Activated T-cell treated with anti-CD3 and anti-CD28 coated beads for 48 hours (primary cell): ENCODE results near the gene SLC43A1.

Experiments
- DNase-seq: peaks from one replicate; pipeline ENCODE4 v3.0.0-alpha.2; 2020; ENCODE audit warnings: low read depth

Gene SLC43A1

DNA sequence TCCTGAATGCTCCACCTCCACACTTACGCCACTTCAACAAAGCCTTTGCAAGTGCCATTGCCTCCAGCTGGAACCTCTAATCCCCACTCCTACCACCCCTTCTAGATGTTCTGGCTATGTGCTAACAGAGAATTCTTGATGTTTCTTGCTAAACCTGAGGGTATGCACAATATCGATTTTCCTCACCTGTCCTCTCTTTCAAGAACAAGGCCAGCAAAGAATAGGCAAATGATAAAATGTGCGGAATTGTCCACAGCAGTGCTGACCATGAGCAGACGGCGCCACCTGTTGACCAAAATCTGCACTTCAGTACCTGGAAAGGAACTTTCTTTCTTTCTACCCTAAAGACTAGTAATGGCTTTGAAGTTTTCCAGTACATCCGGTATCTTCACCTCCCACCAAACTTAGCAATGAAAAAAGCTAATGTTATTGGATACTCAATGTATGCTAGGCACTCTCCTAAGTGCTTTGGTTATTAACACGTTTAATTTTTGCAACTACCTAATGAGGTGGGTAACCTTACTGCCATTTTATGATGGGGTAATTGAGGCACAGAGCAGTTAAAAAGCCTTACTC is 11.6 kb upstream of the SLC43A1 start:
- peak; percentile 52 for DNase-seq

DNA sequence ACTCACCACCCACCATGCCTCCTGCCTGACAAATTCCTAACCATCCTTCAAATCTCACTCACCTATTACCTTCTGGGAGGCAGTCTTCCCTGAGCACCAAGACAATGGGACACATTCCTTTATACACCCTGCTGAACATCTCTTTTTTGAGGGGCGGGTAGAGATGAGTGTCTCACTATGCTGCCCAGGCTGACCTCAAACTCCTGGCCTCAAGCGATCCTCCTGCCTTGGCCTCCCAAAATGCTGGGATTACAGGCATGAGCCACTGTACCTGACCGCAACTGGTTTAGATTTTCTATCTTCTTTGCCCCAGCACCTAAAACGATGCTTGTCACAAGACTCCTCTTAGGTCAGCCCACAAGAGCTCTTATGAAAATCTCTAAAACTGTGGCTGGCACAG is 7.9 kb upstream of the SLC43A1 start:
- no peak for DNase-seq

DNA sequence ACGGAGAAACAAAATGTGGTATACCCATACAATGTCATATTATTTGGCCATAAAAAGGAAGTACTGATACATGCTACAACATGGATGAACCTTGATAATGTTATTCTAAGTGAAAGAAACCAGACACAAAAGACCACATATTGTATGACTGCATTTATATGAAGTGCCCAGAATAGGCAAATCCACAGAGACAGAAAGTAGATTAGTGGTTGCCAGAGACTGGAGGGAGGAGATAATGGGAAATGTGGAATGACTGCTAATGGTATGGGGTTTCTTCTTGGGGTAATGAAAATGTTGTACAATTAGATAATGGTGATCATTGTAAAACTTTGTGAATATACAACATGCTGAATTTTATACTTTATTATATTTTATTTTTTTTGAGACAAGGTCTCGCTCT is 5.6 kb upstream of the SLC43A1 start:
- no peak for DNase-seq

DNA sequence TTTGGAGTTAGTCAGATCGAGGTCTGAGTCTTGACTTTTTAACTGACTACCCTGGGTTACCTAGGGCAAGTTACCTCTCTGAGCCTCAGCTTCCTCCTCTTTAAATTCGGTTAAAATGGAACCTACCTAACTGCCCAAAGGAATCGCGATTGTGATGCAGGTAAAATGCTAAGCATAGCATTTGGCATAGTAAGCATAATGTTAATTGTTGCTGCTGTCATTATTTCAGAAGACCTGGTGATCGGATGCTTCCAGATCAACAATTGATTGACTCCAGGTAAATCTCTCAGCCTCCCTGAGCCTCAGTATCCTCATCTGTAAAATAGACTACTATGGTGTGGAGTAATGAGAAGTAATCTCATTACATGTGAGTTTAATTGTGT is 550 bp upstream of the SLC43A1 start:
- no peak for DNase-seq

DNA sequence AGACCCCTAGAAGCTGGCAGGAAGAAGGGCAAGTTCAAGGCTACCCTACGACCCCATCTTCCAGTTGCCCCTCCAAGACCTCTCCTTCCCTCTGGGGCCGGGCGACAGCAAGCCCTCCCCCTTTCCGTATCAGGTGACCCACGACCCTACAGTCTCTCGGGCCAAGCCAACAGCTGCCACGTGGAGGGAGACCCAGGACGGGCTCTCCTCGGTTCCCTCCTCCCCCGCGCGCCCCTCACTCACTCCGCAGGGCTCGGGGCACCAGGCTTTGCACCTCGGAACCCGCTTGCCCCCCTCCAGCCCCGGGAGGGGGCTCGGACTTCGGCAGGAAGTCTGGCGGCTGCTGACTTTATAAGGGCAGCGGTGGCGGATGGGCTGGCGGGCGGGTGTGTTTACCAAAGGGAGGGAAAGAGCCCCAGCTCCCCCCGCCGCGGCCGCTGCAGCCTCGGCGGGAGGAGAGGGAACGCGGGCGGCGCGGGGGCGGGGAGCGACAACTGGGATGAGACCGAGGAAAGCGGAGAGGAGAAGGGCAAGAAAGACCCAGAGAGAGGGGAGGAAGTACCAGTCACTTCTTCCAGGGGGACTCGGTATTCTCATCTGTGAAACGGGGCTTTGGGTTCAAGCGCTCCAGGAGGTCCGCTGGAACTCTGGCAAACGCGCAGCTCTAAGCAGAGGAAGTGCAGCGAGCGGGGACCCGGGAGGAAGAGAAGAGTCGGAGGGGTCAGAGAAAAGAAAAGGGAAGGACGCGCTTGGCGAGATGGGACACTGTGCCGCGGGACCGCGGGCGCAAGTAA is 767 bp downstream of the SLC43A1 start:
- peak; percentile 43 for DNase-seq

DNA sequence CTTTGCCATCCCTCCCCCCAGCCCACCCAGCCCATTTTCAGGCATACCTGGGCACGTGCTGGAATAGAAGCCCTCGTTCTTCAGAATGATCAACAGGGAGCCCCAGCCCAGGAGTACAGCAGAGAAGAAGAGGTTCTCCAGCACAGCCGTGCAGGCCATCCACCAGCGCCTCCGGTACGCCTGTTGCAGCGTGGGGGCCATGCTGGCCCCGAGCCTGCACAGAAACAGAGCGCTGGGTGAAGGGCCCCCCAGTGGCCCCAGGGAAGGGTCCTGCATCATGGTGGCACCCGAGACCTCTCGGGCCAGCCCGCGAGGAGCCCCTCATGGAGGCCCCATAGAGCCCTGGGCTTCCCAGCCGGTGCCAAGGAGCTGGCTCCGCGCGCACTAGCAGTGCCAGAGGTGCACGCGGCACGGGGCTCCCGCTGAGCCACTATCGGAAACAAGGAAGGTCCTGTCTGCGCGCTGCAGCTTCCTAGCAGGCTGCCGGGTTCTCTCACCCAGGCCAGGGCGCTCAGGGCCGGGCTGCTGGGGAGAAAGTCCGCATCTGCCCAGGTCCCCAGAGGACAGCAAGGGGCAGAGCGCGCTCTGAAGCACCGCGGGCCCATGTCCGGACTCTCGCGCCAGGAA is 1.5 kb downstream of the SLC43A1 start:
- peak; percentile 27 for DNase-seq

DNA sequence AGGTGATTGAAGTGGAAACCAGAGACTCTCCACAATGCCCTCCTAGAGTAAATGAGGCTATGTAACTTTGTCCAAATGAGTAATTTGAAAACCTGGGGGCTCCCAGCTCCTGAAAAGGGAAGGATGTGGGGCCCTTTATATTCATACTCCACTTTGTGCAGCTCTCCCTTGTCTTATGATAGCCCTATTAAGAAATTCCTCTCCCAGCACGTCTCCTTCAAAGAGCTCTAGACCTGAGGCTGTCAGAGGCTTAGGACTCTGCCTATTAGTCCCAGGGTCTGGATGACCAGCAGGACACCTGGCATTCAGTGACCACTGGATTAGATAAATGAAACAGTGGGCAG is 2.1 kb downstream of the SLC43A1 start:
- no peak for DNase-seq

DNA sequence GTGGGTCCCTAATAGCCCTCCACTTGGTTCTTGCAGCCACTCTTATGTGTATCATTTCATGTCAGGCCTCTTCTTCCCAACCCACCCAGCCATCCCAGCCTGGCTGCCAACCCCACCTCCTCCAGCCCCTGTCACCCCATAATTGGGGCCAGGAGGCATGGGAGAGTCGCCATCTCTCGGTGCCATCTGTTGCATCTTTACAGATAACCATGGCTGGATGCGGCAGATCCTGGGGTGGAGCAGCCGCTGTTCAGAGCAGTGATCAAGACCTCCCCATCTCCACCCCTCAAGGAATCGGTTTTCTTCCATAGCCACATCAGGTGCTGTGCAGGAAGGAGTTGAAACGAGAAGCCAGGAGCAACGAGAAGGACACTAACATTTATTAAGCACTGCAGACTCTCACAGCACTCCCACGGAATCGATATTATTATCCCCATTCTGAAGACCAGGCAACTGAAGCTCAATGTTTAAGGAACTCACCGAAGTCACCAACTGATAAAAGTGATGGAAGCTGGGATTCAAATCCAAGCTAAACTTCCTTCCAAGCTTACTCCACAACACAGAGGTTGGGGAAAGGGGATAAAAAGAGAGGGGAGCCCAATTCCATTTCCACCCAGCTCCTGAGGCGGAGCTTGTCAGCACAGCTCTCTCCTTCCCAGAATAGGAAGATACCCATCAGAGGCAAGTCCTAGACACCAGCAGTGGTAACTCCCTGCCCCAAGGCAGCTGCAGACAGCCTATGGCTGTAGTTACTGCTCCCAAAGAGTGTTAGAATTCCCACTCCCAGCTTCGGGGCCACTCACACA is 2.7 kb downstream of the SLC43A1 start:
- no peak for DNase-seq

DNA sequence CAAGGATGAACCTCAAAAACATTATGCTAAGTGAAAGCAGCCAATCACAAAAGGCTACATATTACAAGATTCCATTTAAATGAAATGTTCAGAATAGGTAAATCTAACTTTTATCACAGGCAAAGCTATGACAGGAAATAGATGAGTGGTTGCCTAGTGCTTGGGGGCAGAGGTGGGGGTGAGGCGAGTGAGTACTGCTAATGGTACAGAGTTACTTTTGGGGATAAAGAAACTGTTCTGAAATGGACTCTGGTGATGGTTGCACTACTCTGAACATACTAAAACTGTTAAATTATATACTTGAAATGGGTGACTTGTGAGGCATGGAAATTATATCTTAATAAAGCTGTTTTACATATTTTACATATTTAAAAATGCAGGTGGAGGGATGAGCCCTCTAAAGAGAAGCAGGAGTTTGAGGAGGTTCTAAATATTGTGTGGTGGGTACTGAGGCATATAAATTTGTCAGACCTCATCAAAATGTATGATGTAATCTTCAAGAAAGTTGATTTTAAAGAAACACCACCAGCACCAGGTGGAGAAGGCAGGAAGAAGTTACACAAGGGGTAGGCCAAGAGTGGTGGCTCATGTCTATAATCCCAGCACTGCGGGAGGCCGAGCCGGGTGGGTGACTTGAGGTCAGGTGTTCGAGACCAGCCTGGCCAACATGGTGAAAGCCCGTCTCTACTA is 3.6 kb downstream of the SLC43A1 start:
- no peak for DNase-seq

DNA sequence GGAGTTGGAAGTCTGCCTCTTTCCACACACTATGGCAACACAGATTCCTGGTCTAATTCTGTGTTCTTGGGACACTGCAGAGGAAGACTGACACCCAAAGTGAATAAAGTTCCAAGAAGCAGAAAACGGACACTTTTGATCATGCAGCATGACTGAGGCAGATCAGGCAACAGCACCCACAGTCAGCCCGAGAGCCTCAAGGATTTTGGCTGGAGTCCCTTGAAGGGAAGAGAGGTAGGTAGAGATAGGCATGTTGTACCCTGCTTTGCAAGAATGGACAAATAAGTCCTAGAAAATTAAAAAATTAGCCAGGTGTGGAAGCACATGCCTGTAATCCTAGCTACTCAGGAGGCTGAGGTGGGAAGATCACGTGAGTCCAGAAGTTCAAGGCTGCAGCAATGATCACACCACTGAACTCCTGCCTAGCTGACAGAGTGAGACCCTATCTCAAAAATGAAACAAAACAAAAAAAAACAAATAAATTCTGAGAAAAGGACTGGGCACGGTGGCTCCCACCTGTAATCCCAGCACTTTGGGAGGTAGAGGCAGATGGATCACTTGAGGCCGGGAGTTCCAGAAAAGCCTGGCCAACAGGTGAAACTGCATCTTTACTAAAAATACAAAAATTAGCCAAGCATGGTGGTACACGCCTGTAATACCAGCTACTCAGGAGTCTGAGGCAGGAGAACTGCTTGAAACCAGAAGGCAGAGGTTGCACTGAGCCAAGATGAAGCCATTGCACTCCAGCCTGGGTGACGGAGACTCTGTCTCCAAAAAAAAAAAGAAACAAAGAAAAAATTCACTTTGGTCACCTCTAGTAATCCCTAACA is 6.9 kb downstream of the SLC43A1 start:
- DNase-seq = no peak

DNA sequence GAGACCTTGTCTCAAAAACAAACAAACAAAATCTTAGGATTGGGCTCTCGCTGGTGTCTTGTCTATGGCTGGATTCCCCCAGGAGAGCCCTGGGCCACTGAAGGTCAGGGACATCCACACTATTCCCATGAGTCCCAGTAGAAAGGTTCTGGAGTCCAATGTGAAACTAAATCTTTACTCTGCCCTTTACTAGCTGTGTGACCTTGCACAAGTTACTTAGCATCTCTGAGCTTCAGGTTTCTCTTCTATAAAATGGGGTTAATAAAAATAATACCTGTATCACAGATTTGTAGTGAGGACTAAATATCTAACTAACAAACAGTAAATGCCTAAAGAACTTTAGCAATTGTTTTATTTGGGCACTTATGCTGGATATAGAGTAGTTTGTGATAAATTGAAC is 9.0 kb downstream of the SLC43A1 start:
- DNase-seq = no peak

DNA sequence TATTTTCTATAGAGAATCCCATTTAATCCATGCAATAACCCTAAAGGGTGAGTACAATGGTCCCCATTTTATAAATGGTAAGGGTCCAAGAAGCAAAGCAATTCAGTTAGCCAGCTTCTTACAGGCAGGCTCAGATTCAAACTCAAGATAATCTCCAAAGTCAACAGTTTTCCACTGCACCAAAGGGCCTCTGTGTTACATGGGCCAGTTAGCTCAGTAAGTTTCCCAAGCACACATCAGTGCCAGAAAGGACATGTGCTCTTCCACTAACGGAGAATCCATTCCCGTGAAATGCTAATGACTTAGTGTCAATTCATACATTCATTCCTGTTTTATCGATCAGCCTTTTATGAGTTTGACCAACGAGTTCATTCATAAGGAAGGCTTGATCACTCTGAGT is 11.0 kb downstream of the SLC43A1 start:
- no peak for DNase-seq

DNA sequence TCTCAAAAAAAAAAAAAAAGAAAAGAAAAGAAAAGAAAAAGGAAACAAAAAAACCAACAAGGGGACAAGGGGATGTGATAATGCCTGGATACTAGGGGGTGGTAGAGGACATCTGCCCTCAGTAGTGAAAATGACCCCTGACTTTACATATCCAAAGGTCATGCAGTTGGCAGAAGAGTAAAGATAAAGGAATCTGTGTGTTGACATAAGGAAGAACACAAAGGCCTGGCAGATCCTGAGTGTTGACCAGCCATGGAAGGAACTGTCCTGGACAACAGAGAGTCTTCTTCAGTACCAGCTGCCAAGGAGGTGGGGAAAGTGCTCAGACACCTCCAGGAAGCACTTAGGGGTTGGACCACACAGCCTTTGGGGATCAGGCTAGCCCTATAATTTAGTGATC is 12.6 kb downstream of the SLC43A1 start:
- DNase-seq = no peak

DNA sequence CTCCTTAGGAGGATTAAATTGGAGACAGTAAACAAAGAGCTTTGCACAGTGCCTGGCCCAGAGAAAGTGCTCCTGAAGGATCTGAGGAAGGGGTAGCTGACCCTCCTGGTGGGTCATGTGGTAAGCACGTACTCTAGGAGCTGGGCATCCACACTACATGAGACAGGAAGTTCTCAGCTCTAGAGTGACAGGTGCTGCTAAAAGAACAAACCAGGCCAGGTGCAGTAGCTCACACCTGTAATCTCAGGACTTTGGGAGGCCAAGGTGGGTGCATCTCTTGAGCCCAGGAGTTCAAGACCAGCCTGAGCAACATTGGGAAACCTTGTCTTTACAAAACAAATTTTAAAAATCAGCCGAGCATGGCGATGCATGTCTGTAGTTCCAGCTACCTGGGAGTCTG is 13.1 kb downstream of the SLC43A1 start:
- no peak for DNase-seq

DNA sequence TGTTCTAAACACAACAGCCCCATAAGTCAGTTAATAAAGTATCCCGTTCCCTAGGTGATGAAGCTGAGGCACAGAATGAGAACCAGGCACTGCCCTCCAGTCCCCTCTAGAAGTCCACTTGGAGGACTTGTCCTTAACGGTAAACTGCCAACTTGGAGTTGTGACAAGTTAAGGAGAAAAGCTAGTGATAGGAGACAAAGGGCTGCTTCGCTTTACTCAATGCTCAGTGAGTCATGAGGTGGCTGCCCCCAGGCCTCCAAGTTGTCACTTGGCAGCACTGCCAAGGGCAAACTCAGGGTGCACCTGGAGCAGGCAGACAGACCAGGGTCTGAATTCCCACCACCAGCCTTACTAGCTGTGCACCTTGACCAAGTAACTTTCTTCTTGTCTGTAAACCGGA is 13.5 kb downstream of the SLC43A1 start:
- DNase-seq = no peak

DNA sequence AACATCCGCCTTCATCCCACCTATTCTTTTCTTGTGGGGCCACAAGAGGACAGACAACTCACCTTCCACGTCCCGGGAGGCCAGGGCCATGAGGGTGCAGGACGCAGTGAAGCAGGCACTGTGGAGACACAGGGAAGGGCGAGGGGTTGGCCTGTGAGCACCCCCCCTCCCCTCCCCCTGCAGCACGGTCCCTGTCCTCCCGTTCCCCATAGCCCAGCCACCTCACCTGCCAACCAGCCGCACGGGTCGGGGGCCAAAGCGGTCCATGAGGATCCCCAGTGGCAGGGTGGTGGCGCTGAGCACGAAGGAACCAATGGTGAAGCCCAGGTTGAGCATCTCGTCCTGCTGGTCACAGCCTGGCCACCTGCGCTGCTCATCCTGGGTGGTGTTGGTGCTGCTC is 14.6 kb downstream of the SLC43A1 start:
- no peak for DNase-seq

DNA sequence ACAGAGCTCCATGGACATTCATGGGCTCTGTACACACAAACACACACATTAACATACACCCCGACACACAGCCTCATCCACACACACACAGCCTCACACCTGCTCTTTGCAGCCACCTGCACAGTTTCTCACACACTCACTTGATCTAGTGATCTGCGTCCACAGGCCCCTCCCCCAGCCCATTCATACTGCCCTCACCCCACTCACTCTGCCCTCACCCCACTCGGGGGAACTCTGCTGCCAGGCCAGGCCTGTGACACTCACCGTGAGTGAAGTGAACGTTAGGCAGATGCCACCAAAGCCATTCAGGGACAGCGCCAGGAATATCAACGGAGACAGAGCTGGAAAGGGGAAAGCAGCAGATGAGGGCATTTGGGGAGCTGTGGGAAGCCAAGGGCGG is 15.0 kb downstream of the SLC43A1 start:
- DNase-seq = no peak

DNA sequence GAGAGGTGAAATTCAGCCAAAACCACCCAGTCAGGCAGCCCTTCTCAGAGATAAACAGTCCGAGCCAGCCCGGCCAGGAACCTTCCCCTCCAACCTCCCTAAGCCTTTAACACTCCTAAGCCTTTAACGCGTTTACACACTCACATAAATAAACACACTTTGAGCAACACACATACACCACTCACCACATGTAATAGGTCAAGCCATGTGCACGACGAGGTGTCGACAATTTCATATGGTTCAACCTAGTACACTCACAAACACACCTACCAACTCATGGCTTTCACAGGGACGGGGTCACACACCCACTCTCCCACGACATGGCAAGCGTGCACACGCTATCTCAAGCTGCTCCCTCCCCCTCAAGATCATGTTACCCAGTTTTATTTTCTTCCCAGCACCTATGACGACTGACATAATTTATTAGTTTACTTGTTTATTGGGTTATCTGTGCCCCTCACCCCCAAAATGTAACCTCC is 15.5 kb downstream of the SLC43A1 start:
- no peak for DNase-seq

DNA sequence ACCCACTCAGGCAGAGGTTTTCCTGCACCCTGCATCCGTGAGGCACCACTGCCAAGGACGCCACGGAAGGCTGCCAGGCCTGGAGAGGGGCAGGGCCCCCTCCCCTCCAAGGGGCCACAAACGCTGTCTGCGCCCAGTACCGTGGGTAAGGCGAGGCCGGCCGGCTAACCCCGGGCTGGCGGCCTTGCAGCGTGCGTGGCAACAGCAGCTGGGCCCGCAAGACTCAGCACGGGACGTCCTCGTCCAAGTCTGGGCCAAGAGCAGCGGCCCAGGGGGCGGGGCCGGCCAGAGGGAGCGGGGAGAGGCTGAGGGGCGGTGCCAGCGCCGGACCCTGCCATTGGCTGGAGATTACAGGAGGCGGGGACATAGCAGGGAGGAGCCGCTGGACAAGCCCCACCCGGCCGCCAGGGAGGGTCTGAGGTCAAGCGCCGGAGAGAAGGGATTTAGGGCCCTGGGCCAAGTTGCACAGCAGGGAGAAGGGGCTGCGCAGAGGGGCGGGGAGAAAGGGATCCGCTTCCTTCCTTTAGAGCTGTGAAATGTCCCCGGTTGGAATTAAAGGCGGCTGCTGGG is 16.0 kb downstream of the SLC43A1 start:
- peak; percentile 57 for DNase-seq

DNA sequence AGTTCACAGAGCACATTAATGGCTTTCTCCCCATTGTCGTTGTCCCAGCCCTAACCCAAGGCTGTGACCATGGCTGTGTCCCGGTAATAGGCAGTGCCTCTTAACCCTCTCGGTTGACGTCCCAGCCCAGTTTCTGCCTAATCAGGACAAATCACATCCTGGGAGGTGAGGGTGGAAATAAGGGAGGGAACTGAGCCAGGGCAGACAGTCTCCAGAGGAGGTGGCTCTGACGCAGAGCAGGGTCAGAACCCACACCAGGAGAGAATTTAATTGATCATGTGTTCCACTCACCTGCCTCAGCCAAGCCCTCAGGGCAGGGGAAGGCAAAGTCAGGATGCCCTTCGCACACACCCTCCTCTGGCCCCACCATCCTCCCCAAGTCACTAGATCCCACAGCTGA is 17.0 kb downstream of the SLC43A1 start:
- no peak for DNase-seq
